Tibial artery (tissue), 4 donors: ENCODE results near the gene SYNJ2.

Source experiments
- DNase-seq, 2 donors: peaks; one replicate each; pipeline ENCODE4 v3.0.0-alpha.2; 2019
- H3K27ac ChIP-seq, 2 donors: fragments of 200-600 bp; sonication (generic) in 1 of 2; 1 replicate in 1 of 2; 2 replicates in 1 of 2; pipeline ENCODE4 v1.5.1; 2018 to 2019; ENCODE audit warnings: mild to moderate bottlenecking in 1 of 2
- H3K27me3 ChIP-seq, 2 donors: fragments of 200-600 bp; sonication (generic) in 1 of 2; one replicate each; pipeline versions ENCODE4 v1.5.1 to v1.6.0; 2016 to 2019
- H3K36me3 ChIP-seq, 3 donors: fragments of 200-600 bp; sonication (generic) in 2 of 3; one replicate each; pipeline ENCODE4 v1.5.1; 2016 to 2019; ENCODE audit warnings: mild to moderate bottlenecking in 2 of 3
- H3K4me1 ChIP-seq, 4 donors: fragments of 200-600 bp; sonication (generic) in 2 of 4; 1 replicate in 3 of 4; 2 replicates in 1 of 4; pipeline ENCODE4 v1.5.1; 2016 to 2019
- H3K4me3 ChIP-seq, 2 donors: fragments of 200-600 bp; sonication (generic) in 1 of 2; 1 replicate in 1 of 2; 2 replicates in 1 of 2; pipeline ENCODE4 v1.5.1; 2018 to 2019; ENCODE audit warnings: mild to moderate bottlenecking in 2 of 2
- H3K9me3 ChIP-seq, 3 donors: fragments of 200-600 bp; sonication (generic) in 1 of 3; one replicate each; pipeline ENCODE4 v1.5.1; 2016 to 2019
- CTCF ChIP-seq, 2 experiments: fragments of 200-600 bp in 1 of 2; fragments of 450-650 bp in 1 of 2; IDR thresholded peaks; one replicate each; pipeline ENCODE4 v1.5.1; 2017 to 2019; ENCODE audit warnings: antibody characterized with exemption in 2 of 2, mild to moderate bottlenecking in 1 of 2, moderate library complexity in 1 of 2
- intact Hi-C: fragments of 100-400 bp; cut with DNase I; formaldehyde crosslinking; loops from one replicate; pipeline ENCODE4 v1.15.0; 2023; ENCODE audit warnings: low total_unique reads

Gene SYNJ2

GRCh38 chr6:158031381-158032353 lies 50.0 kb downstream of the SYNJ2 start:
- Histone ChIP-seq H3K27ac (peak overlapping the region; percentile 60 to 69), H3K9me3 (no peaks in the 10 kb centered on the region), H3K4me3 (no peak overlapping the region), H3K36me3 (peaks cover 5 to 16% (median 6%) of the 10 kb centered on the region in 3 donors), H3K27me3 (no peaks in the 10 kb centered on the region), H3K4me1 (peaks cover 0 to 55% (median 42%) of the 10 kb centered on the region in 4 donors)
- TF ChIP-seq CTCF (IDR thresholded peaks at IDR 0.05) = no peak
- intact Hi-C loops = no loop called here
- DNase-seq = peak; percentile 70 to 85

- Histone ChIP-seq H3K36me3 (peaks cover 5 to 16% (median 6%) of the 10 kb centered on the region in 3 donors), H3K9me3 (no peaks in the 10 kb centered on the region), H3K4me3 (no peak overlapping the region), H3K27me3 (no peaks in the 10 kb centered on the region), H3K27ac (peak overlapping the region; percentile 60 to 69), H3K4me1 (peaks cover 0 to 48% (median 36%) of the 10 kb centered on the region in 4 donors)
- no peak for TF ChIP-seq CTCF (IDR thresholded peaks at IDR 0.05)
- intact Hi-C loops = no loop called here
- DNase-seq = peak; percentile 18 to 48
Observed at GRCh38 chr6:158032354-158032733, 50.7 kb downstream of the SYNJ2 start.

DNA sequence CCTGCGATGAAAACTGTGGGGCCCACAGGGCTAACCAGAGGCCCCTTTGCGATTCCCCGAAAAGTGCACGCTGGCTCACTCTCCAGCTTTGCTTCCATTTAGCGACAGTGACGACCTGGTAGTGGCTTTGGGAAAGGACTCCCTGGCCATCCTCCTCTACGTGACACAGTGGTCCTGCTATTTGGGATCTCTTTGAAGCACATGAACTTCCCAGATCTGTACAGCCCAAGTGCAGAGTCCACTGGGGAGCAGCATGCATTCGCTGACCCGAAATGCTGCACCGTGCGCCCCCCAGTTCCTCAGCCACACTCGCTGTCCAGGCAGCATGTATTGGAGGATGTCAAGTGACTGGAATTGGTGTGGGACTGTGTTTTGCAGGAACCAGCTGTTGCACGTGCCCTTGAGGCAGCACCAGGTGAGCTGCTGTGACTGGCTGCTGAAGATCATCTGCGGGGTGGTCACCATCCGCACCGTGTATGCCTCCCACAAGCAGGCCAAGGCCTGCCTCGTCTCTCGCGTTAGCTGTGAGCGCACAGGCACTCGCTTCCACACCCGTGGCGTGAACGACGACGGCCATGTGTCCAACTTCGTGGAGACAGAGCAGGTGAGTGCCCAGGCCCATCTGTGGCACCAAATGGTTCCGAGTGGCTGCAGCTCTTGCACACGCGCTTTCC lies 51.6 kb downstream of the SYNJ2 start:
- no peaks in the 10 kb centered on the region for H3K9me3 ChIP-seq
- intact Hi-C loops = no loop called here
- no peaks in the 10 kb centered on the region for H3K27me3 ChIP-seq
- peaks cover 0 to 43% (median 28%) of the 10 kb centered on the region in 4 donors for H3K4me1 ChIP-seq
- H3K36me3 ChIP-seq = peaks cover 5 to 22% (median 6%) of the 10 kb centered on the region in 3 donors
- H3K27ac ChIP-seq = peak overlapping the region; percentile 4 to 17
- no peak for TF ChIP-seq CTCF (IDR thresholded peaks at IDR 0.05)
- peak; percentile 11 to 61 for DNase-seq
- H3K4me3 ChIP-seq = no peak overlapping the region

DNA sequence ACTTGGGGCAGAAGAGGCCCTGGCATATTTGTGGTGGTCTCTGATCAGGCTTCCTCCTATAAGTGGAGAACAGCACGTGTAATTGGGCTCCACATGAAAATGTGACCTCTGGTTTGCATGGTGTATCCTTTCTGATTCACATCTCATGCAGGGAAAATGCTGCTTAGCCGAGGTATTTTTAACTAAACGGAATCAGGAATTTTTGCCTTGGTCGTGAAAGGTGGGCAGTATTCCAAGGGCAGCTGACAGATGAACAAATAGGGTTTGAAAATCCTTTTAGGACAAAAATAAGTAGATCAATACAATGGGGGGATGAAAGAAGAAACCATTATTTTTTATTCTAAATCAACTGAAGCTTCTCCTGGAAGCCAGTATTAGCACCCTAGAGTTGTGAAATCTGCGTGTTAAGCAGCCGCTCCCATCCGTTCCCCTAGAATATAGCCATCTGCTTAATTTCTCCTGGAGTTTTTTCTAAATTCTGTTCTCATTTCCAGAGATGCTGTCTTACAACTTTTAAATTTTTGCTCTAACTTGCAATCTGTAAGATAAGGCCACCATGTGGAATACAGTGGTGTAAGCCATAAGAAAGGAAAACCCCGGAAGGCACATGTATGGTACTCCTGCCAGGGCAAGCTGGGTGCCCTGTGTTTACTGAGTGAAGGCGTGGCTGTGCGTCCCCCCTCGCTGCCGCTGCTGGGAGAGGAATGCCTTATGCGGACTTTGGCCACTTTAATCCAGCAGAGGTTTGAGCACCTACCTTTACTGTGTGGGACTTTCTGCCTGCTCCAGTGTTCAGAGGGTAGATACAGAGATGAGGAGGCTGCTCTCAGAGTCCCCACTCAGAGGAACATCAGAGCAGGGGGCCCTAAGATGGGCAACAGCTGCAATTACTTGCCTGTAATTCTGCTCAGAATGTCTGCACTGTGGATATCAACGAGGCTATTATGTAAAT lies 52.4 kb downstream of the SYNJ2 start:
- Histone ChIP-seq H3K4me3 (no peak overlapping the region), H3K27me3 (no peaks in the 10 kb centered on the region), H3K36me3 (peaks cover 5 to 28% (median 6%) of the 10 kb centered on the region in 3 donors), H3K4me1 (peaks cover 2 to 49% (median 35%) of the 10 kb centered on the region in 4 donors), H3K9me3 (no peaks in the 10 kb centered on the region), H3K27ac (peak overlapping the region; percentile 8 to 17)
- no peak for TF ChIP-seq CTCF (IDR thresholded peaks at IDR 0.05)
- intact Hi-C loops = no loop called here
- DNase-seq = peak; percentile 16 to 59

- peaks cover 5 to 21% (median 6%) of the 10 kb centered on the region in 3 donors for H3K36me3 ChIP-seq
- peaks cover 17 to 67% (median 54%) of the 10 kb centered on the region in 4 donors for H3K4me1 ChIP-seq
- no peak overlapping the region for H3K27ac ChIP-seq
- no peaks in the 10 kb centered on the region for H3K9me3 ChIP-seq
- no peaks in the 10 kb centered on the region for H3K27me3 ChIP-seq
- TF ChIP-seq CTCF (IDR thresholded peaks at IDR 0.05) = no peak
- intact Hi-C loops = no loop called here
- H3K4me3 ChIP-seq = no peak overlapping the region
- no peak for DNase-seq
Observed at GRCh38 chr6:158036261-158036660, 54.6 kb downstream of the SYNJ2 start.
